Heart right ventricle (tissue), 16 donors: ENCODE data around the gene ZBP1. TPM values are rescaled to one million over a fixed set of nuclear protein-coding genes. Genes with fewer than 3 reads are reported as not detected.
A peak's percentile ranks its signal among the peaks of the same experiment; 100 is the strongest.

Source experiments
- ATAC-seq, 8 donors: fragments of 200-7000 bp; cut with Tn5 transposase; one replicate each; pipeline ENCODE4 v1.9.1; 2020; ENCODE audit warnings: mild to moderate bottlenecking in 8 of 8, moderate library complexity in 8 of 8, moderate number of reproducible peaks in 1 of 8
- DNase-seq, 2 donors: peaks; one replicate each; pipeline ENCODE4 v3.0.0-alpha.2; 2020
- H3K27ac ChIP-seq, 10 donors: fragments of 200-600 bp; sonication (generic) in 2 of 10; one replicate each; pipeline versions ENCODE4 v1.5.0 to v1.8.0; 2020 to 2022; ENCODE audit warnings: mild to moderate bottlenecking in 3 of 10
- H3K27me3 ChIP-seq, 7 donors: fragments of 200-600 bp; one replicate each; pipeline ENCODE4 v1.8.0; 2021 to 2022; ENCODE audit warnings: mild to moderate bottlenecking in 2 of 7
- H3K36me3 ChIP-seq, 9 donors: fragments of 200-600 bp; sonication (generic) in 1 of 9; one replicate each; pipeline versions ENCODE4 v1.5.0 to v1.8.0; 2020 to 2022; ENCODE audit warnings: mild to moderate bottlenecking in 2 of 9
- H3K4me1 ChIP-seq, 9 donors: fragments of 200-600 bp; sonication (generic) in 1 of 9; one replicate each; pipeline versions ENCODE4 v1.5.0 to v1.8.0; 2020 to 2022; ENCODE audit warnings: mild to moderate bottlenecking in 4 of 9
- H3K4me3 ChIP-seq, 10 donors: fragments of 200-600 bp; sonication (generic) in 2 of 10; one replicate each; pipeline versions ENCODE4 v1.5.0 to v1.8.0; 2020 to 2022; ENCODE audit warnings: mild to moderate bottlenecking in 7 of 10, moderate library complexity in 2 of 10
- H3K9me3 ChIP-seq, 11 donors: fragments of 200-600 bp in 10 of 11; sonication (generic) in 2 of 11; one replicate each; pipeline versions ENCODE4 v1.5.0 to v1.8.0; 2013 to 2022; ENCODE audit warnings: mild to moderate bottlenecking in 2 of 11, control low read depth in 1 of 11, moderate library complexity in 1 of 11
- CTCF ChIP-seq, 9 donors: fragments of 200-600 bp; sonication (generic) in 2 of 9; IDR thresholded peaks; one replicate each; pipeline versions ENCODE4 v1.5.0 to v1.8.0; 2021 to 2022; ENCODE audit warnings: antibody characterized with exemption in 9 of 9, mild to moderate bottlenecking in 5 of 9, moderate library complexity in 1 of 9
- WGBS, 2 donors: extraction: QIAGEN DNeasy Blood & Tissue Kit; methylation state at CpG; one replicate each; pipeline ENCODE4 v1.1.7; 2013; ENCODE audit warnings: inconsistent platforms in 1 of 2; 5-methylcytosine and 5-hydroxymethylcytosine counted together
- intact Hi-C, 10 donors: fragments of 100-400 bp; cut with DNase I; formaldehyde crosslinking; loops; one replicate each; pipeline versions ENCODE4 v1.11.1 to v1.14.2; 2022
- polyA plus RNA-seq, 2 donors: library from polyadenylated mRNA; stranded (reverse); fragments of 200-250 nt; gene quantifications; one replicate each; pipeline ENCODE4 v1.2.3, GENCODE V29; 2013
- total RNA-seq, 10 donors: library from RNA; stranded (reverse); fragmentation: NEBNext Ultra II Directional in 3 of 10; extraction: Animal tissue kit (Norgen Biotek cat#: 25700) in 3 of 10; gene quantifications; one replicate each; pipeline versions ENCODE4 v1.2.1 to v1.2.4, GENCODE V29; 2021 to 2023
- donor health status: Arrhythmogenic right ventricular cardiomyopathy.
- donor health status: ischemic (EF 13 %, LVEDD 7.1; RV severe dilation, severe dysfunction).
- donor health status: healthy with polysubstance abuse.
- donor health status: DM: no; HTN: yes; CAD: no.
- donor health status: DM: no; HTN: no; CAD: no.
- donor health status: ischemic (EF 25% LVEDD 6.9; RV normal size, moderate dysfunction).
- donor health status: ischemic (EF 25% LVEDD 5.7; RV mildly dilated, moderate dysfunction).
- donor health status: healthy.
- donor health status: DM: yes; HTN: yes; CAD: no.
- donor health status: Ischemic cardiomyopathy.
- donor health status: ischemic (EF 35%, LVEDD 5.7; RV mildly dilated, moderate dysfunction).
- donor health status: nonischemic (EF 11% LVEDD 7.7; RV severe dilation, severe dysfunction).
- donor health status: DM: yes; HTN: yes; CAD: no.
- donor health status: PGD.
- donor health status: ischemic (EF 29% LVEDD 5.4; RV normal size, mild dysfunction).
- donor health status: nonischemic (EF 23%, LVEDD 6.1; RV moderate dilation, normal function).

Gene ZBP1
- total and polyA plus RNA-seq, 12 donors: 0.13 to 1.2 (median 0.31) TPM; not detected in 2

DNA sequence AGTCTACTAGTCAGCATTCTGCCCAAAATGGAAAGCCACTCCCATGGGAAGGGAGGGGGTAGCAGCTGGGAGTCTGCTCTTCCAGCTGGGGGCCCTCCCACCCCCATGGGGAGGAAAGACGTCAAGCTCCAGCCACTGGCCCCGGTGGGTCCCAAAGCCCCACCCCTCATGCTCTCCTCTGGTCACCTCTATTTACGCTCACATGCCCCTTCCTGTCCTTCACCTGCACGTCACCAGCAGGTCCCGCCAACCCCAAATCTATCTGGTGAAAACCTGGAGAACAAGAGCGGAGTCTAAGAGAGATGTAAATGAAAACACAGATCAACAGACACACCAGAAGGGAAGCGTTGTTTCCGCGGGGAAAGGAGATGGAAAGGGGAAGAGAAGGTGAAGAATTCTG lies 30.0 kb upstream of the ZBP1 start:
- WGBS, 2 donors: 65 to 66% methylated on average over 9 of the region's 9 CpGs
- intact Hi-C loops: loop anchor here in 7 of 10 donors (5.0 to 10.0 kb wide), 9 partner anchors 48 to 535 kb away; no protein-coding TSS in a partner anchor
- TF ChIP-seq CTCF (IDR thresholded peaks at IDR 0.05): no peak
- Histone ChIP-seq H3K4me1 (peaks cover 0 to 5% (median 4%) of the 10 kb centered on the region in 9 donors), H3K4me3 (no peak overlapping the region), H3K27ac (no peak overlapping the region), H3K27me3 (no peaks in the 10 kb centered on the region), H3K36me3 (peaks cover 0 to 50% (median 19%) of the 10 kb centered on the region in 9 donors), H3K9me3 (peaks cover 0 to 2% (median 0%) of the 10 kb centered on the region in 11 donors)
- ATAC-seq: no peak
- peak in 1 of 2 donors; percentile 2 for DNase-seq

GRCh38 chr20:57649617-57650015 lies 29.4 kb upstream of the ZBP1 start:
- peaks cover 0 to 4% (median 3%) of the 10 kb centered on the region in 9 donors for H3K4me1 ChIP-seq
- no peaks in the 10 kb centered on the region for H3K27me3 ChIP-seq
- no peak overlapping the region for H3K27ac ChIP-seq
- no peak for ATAC-seq
- H3K4me3 ChIP-seq: no peak overlapping the region
- DNase-seq: no peak
- peaks cover 0 to 8% (median 0%) of the 10 kb centered on the region in 11 donors for H3K9me3 ChIP-seq
- intact Hi-C loops: loop anchor here in 7 of 10 donors (5.0 to 10.0 kb wide), 9 partner anchors 47 to 535 kb away; no protein-coding TSS in a partner anchor
- 93% methylated on average over 14 of the region's 14 CpGs for WGBS, 2 donors
- peaks cover 0 to 48% (median 19%) of the 10 kb centered on the region in 9 donors for H3K36me3 ChIP-seq
- TF ChIP-seq CTCF (IDR thresholded peaks at IDR 0.05): no peak

DNA sequence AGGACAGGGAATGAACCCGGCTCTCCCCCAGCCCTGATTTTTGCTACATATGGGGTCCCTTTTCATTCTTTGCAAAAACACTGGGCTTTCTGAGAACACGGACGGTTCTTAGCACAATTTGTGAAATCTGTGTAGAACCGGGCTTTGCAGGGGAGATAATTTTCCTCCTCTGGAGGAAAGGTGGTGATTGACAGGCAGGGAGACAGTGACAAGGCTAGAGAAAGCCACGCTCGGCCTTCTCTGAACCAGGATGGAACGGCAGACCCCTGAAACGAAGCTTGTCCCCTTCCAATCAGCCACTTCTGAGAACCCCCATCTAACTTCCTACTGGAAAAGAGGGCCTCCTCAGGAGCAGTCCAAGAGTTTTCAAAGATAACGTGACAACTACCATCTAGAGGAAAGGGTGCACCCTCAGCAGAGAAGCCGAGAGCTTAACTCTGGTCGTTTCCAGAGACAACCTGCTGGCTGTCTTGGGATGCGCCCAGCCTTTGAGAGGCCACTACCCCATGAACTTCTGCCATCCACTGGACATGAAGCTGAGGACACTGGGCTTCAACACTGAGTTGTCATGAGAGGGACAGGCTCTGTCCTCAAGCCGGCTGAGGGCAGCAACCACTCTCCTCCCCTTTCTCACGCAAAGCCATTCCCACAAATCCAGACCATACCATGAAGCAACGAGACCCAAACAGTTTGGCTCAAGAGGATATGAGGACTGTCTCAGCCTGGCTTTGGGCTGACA lies 28.8 kb upstream of the ZBP1 start:
- intact Hi-C loops: no loop called here
- no peak for ATAC-seq
- Histone ChIP-seq H3K27ac (no peak overlapping the region), H3K4me1 (no peaks in the 10 kb centered on the region), H3K36me3 (peaks cover 0 to 48% (median 19%) of the 10 kb centered on the region in 9 donors), H3K9me3 (peaks cover 0 to 14% (median 0%) of the 10 kb centered on the region in 11 donors), H3K27me3 (no peaks in the 10 kb centered on the region), H3K4me3 (no peak overlapping the region)
- no peak for TF ChIP-seq CTCF (IDR thresholded peaks at IDR 0.05)
- 84 to 88% methylated on average over 15 of the region's 15 CpGs for WGBS, 2 donors
- no peak for DNase-seq

DNA sequence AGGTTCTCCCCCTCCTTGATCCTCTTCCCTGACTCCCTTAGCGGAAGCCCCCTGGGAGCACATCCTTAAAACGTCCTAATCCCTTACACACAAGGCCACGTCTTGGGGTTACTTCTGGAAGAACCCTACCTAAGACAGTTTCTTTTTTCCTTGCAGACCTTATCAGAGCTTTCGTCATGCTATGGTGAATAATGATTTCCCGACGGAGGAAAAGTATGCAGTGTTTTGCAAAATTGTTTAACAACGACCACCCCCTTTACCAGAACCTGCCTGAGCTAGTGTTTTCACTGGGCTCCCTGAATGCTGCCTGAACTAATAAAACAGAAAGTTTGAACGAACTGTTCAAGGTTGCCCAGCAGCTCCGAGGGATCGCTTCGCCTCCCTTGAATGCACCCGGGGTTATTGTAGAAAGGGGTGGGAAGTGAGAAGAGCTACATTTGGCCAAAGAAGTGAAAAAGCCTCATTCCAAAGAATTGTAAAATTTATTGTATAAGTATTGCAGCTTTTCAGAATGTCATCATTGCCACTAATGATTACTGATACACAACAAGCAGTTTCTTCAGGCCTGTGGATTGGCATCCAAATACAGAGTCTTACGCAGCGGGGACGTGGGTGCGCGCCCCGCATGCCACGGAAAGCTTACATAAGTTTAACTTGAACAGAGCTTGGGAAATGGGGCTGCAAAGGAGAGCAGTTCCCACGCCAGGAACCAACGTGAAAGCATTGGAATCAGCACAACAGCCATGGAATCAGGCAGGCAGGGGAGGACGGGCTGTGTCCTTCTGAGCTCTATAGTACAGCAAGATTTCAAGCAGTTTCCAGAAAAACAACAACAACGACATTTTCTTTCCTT lies 27.9 kb upstream of the ZBP1 start:
- 86 to 87% methylated on average over 23 of the region's 23 CpGs for WGBS, 2 donors
- Histone ChIP-seq H3K4me1 (no peaks in the 10 kb centered on the region), H3K4me3 (no peak overlapping the region), H3K9me3 (peaks cover 0 to 23% (median 0%) of the 10 kb centered on the region in 11 donors), H3K36me3 (peaks cover 0 to 39% (median 17%) of the 10 kb centered on the region in 9 donors), H3K27ac (no peak overlapping the region), H3K27me3 (no peaks in the 10 kb centered on the region)
- no peak for ATAC-seq
- intact Hi-C loops: no loop called here
- no peak for TF ChIP-seq CTCF (IDR thresholded peaks at IDR 0.05)
- no peak for DNase-seq
